KG1 (cell line): ENCODE data around the gene MEGF11.
A peak's percentile ranks its signal among the peaks of the same experiment; 100 is the strongest.

ENCODE experiments used
- DNase-seq: peaks from one replicate; lab custom pipeline; 2025; lab: John Stamatoyannopoulos, UW

MEGF11 gene

DNA sequence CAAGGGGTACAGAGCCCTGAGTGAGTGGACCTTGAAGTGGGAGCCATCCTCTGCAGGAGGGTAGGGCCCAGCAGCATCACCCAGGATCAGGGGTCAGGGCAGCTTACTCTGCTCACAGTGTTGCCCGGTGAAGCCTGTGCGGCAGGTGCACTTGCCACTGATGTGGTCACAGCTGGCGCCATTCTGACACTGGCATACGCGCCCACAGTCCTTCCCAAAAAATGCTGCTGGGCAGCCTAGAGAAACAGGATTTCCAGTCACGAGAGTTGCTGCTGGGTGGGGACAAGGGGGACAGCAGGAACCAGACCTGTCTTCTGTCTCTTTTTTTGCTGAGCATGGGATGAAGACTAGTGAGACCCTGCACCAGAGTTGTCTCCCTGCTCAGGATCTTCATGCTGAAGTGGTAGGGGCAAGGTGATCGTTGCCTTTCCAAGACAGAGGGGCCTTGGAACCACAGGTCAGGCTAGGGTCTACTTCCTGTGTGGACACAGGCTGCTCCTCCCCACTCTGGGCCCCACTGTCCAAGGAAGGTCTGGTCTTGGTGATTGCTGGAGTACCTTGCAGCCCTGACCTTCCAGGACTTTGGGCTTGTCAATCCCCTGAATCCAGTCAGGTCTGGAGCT lies 337.4 kb downstream of the MEGF11 start:
- DNase-seq: no peak

DNA sequence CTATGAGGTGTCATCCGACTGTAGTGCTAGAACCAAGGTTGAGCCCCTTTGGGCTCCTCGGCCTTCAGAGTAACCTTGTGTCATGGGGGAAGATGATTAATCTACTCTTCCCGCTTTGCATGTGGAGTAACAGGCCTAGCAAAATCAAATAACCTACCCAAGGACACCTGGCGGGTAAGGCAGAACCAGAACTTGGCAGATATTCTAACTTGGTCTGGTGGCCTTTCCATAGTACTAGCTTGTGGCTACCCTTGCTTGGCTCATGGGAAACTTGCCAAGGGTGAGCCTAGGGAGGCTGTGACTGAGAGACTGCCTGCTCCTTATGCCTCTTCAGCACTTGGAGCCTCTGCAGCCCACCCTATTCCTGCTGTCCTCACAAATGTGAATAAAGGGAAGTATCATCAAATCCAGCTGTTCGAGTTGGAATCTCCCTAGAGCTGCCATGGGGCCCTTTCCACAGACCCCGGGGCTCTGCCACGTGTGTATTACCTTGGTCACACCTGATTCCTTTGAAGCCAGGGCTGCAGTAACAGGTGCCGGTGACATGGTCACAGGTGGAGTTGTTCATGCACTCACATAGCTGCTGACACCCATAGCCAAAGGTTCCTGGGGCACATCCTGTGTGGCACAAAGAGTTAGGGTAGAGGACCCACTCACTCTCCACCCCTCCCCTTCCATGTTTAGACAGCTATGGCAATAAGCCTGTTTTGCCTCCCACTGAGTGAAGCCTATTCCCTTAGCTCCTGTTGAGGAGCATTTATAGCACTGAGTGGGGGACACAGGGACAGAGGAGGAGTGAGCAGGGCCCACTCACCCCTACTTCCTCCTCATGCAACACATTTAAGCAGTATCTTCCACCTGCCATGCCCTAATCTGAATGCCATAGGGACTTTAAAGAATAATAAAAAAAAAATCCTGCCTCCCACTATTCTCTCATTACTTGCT lies 338.3 kb downstream of the MEGF11 start:
- DNase-seq: no peak

DNA sequence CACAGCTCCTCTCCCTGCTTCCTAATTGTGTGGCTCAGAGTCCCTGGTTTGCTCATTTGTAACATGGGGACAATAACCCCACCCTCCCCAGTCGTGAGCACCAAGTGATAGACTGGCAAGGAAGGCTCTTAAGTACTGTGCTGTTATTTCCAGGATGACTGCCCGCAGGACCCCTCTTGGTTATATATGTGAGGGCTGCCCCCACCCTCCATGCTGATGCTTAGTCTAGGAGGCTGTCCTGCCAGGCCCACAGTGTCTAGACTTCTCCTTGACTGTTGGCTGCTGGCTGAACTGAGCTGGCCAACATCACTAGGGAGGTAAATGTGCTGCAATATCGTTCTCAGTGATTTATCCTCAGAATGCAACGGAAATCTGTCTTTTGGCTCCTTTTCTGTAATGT lies 339.2 kb downstream of the MEGF11 start:
- DNase-seq: no peak

DNA sequence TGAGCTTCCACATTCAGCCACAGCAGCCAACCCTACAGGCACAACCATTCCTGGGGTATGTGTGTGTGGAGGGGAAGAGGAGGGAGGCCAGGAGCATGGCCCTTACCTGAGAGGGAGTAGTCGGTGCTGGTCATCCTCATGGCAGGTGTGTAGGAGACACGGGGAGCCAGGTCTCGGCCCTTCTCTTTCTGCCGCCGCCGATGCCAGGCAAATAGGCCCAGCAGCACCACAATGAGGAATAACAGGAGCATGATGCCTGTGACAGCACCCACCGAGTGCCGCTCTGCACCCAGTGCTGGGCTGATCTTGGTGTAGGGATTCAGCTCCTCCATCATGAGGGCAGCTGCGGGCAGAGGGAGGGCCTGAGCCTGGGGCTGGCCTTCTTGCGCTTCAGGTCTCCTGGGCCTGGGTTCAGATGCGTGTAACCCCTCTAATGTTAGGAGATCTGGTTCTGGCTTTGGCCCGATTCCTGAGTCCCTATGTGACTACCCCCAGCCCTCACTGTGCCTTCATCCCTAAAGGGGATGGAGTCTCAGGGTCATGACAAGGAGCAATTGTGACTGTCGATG lies 339.8 kb downstream of the MEGF11 start:
- no peak for DNase-seq

DNA sequence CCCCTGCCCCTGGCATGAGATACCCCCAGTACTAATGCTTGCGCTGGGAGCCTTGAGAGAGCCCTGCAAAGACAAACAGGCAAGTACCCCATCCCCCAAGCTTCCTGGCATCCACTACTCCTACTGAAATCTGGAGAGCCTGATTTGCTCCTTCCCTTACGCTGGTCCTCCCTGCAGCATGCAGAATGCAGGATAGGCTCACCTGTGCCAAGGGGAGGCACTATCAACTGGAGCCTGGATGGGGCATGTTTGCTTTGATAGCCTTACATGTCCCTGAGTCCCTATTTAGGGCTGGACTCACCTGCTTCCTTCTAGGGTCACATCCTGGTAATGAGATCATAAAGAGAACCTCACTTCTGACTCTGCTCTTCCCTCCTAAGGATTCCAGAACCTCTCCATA lies 341.3 kb downstream of the MEGF11 start:
- DNase-seq: no peak

DNA sequence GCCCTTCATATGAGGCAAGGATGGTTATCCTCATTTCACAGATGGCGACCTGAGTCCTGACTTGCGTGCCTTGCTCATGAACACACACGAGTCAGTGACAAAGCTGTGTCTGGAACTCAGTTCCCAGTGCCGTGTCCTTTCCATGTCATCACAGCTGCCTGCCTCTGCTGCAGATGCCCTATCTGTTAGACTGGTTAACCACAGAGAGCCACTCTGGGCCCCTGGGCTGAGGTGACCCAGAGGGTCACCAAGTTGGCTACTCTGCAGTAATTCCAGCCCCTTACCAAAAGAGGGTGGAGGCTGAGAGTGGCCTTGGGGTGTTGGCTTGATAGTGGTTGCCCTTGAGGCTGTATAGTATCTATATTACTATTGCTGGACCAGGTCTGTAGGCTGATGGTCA lies 343.2 kb downstream of the MEGF11 start:
- DNase-seq: no peak

DNA sequence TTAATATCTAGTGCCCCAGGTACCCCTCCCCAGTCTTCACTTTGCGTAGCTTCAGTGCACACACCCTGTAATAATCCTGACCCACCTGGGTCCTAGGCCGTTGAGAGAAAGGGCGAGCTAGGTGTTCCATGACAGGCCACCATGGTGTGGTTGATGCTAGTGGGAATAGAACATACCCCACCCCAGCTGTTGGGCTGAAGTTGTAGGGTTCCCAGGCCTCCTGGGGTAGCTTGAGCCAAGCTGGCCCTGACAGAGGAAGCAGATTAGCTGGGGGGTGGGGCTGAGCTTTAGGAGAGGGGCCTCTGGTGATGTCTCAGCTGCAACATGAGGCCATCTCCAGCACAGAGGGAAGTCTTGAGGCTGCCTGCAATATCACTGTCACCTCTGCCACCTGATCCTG lies 343.7 kb downstream of the MEGF11 start:
- DNase-seq: no peak

DNA sequence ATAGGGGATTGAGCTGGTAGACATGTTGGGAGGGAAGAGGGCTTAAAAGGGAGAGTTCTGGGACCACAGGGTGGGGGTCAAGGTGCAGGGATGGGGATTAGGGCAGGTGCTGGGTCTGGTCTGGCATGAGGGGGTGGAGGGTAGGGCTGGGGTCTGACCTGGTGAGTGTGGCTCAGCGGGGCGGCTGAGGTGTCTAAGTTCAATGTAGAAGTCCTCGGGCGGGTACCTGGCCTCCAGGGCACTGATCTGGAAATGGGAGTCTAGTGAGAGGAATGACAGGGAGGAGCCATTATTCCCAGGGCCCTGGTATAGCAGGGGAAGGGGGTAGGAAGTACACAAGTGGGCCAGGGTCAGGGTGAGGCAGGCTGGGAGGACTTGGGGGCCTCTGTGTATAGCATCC lies 344.7 kb downstream of the MEGF11 start:
- DNase-seq: no peak

DNA sequence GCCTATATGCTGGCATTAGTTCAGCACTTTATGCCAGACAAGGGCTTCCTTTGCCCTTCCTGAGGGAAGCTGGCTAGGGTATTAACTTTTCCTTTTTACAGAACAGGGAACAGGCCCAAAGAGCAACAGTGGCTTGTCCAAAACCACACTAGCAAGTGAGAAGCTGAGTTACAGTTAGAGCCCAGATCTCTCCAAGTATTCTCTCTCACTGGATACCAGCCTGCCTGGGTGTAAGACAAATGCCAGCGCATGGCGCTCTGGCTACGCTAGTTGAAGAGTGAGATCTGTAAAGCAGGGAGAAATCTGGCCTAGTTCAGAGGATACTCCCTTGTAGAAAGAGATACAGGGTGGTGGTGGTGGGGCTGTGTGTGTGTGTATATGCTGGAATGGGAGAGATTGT lies 345.9 kb downstream of the MEGF11 start:
- DNase-seq: no peak

DNA sequence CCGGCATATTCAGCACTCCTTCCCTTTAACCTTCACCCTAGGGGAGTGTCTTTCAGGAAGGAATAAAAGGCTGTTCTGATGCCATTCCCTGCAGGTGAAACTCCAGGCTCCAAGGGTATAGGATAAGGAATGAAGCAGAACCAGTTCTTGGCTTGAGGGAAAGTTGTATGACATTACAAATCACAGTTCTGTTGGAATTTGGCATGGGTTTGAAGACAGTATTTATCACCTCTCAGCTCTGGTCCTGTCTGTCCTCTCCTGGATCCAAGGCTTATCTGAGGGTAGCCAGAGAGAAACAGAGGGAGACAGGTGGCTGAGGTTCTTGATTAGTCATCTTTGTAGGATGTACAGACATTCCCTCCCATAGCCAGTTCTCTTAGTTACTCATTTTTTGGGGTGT lies 347.2 kb downstream of the MEGF11 start:
- no peak for DNase-seq

DNA sequence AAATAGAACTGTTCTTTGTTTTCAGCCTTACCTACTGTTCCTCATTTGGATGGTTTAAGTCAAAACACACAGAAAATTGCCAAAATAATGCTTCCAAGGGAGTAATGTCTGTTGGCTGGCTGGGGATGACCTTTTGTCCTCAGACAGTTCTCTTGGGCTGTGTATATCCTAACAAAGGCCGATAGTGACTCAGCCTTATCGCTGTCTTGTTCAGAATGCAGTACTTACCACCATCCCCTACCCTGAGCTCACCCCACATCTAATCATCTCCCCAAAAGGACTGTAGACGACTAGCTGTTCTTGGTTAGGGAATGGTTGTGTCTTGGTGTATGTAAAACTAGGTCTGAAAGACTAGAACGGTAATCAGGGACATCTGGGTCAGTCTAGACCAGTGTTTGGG lies 349.2 kb downstream of the MEGF11 start:
- DNase-seq: no peak

DNA sequence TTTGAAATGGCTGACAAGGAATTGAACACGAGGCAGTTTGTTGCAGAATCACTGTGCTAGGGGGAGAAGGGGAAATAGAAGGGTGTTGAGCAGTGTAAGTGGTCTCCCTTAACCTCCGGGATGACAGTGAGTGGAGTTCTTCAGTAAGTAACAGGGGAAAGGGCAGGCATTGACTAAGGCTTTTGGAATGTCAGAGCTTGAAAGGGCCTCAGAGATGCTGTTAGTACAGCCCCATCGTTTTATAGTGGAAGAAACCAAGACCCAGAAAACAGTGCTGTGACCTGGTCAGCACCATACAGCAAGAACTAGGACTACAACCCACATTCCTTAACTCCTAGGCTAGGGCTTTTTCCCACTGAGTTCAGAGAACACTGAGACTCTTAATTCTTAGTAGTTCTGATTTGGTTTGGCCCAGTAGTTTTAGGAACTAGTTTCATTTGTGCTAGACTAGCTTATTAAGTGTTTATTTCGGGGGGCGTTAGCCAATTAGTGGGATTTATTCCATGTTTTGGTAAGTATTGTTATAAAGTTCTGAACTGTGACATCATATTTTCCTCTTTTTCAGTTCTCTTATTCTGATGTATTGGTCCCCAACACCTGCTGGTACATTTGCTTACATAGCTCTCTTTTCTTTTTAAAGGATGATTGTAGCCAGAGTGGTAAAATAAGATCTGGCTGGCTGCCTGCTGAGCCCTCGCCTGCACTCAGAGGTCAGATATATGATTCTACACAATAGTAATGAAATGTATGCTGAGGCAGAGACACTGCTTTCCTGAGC lies 350.1 kb downstream of the MEGF11 start:
- DNase-seq: no peak

DNA sequence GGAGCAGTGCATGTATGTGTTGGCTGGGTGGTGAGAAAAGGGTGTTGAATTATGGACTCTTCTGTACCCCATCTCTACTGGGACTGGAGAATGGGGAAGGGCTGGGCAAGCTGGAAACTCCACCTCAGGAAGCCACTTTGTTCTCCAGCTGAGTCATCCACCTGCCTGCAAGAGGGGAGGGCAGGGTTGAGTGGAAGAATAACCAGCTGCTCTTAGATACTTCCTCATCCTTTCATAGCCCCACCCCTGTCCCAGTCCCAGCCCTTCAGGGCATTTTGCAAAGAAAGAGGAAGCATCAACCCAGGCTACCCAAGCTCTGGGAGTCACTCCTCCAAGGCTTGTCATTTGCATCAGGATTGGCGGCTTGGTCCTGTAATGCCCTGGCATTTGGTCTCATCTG lies 351.2 kb downstream of the MEGF11 start:
- DNase-seq: peak; percentile 32

DNA sequence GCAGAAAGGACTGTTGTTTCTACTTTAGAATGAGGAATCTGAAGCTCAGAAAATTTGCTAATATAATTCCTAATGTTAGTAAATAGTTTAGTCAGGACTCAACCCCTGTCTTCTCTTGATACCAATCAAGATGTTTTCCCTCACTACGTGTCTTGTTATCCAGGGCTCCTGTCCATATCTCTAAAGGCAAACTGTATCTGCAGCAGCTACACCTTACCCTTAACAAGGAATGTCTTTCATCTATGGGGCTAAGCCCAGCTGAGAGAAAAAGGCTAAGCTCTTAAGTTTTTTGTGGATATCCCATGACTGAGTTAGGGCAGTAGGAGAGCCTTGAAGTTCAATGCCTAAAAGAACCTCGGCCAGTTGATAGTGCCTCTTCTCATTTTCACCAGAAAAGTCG lies 351.7 kb downstream of the MEGF11 start:
- DNase-seq: no peak

DNA sequence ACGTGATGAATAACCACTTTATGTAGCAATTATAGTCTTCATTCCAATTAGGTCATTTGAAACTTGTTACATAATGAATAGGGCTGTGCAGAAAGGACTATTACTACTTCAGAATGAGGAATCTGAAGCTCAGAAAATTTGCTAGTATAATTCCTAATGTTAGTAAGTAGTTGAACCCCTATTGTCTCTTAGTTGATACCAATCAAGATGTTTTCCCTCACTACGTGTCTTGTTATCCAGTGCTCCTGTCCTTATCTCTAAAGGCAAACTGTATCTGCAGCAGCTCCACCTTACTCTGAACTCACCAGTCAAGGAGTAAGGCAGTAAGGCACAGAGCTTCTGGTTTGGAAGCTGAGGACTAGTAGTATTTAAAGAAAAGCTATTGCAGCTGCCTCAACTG lies 352.2 kb downstream of the MEGF11 start:
- no peak for DNase-seq

DNA sequence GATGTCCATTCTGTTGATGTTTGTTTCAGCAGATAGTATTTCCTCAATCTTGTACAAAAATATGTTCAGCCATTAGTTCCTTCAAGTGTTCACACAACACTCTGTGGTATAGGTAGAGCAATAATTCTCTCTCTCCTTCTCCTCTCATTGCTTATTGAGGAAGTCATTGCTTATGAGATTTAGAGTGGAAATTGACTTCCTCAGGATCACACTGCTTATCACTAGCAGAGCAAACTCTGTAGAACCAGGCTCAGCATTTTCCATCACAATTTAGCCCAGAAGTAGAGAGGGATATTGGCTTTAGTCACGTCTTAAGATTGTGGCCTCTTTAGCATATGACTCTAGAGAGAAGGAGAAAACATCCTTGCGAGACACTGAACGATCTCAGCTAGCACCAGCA lies 353.1 kb downstream of the MEGF11 start:
- no peak for DNase-seq

DNA sequence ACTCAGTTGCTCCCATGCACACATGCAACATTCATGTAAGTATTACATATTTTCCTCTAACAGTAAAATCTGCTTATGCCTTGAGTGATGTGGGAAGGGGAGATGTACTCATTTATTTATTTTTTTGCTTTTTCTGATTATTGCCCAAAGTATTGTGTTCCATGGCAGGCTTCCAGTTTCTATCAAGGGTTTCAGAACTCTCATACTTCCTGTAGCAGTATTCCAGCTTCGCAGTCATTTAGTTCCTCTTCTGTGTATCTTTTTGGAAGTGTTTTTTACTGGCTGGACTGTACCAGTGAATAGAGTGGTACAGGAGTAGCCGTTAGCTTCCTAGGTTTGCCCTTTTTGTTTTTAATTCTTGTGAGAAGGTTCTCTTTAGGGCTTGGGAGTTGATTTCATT lies 357.3 kb downstream of the MEGF11 start:
- DNase-seq: no peak

DNA sequence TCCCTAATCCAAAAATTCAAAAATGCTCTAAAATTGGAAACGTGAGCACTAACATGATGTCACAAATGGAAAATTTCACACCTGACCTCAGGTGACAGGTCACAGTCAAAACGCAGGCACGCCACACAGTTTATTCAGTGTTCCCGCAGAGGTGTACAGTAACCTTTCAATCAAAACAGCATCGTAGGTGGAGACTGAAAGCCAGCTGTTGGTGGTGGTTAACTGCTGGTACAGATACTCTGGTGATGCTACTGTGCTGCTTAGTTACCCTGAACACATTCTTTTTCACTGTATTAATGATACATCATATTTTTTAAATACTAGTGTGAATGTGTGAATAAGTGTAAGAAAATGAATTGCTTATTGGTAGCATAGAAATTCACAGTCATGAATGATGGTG lies 360.5 kb downstream of the MEGF11 start:
- no peak for DNase-seq

DNA sequence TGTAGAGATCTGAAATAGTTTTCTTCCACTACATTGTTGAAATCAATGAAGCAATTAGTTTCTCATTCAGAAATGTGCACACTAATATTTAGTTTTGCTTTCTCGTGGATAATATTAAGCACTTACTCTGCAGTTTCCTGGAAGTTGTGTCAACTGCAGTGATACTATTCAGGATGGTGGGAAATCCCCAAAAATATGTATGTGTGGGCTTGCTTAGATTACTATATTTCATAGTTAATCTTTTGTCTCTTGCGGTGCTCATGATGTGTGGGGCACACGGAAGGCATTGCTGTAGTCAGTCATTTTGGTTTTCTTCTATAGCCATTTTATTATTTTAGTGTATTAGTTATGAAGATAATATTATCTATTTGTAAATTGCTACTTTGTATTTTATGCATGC lies 364.6 kb downstream of the MEGF11 start:
- no peak for DNase-seq

DNA sequence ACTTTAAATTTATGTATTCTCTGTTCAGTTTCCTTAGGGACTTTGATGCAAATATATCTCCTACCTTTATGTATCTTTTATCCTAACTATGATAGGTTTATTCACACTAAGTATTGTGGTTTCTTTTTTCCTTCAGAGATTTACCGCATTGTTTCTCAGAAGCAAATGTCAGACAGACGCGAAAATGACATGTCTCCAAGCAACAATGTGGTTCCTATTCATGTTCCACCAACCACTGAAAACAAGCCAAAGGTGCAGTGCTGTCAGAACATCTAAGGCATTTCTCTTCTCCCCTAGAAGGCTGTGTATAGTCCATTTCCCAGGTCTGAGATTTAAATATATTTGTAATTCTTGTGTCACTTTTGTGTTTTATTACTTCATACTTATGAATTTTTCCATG lies 366.0 kb downstream of the MEGF11 start:
- DNase-seq: no peak

DNA sequence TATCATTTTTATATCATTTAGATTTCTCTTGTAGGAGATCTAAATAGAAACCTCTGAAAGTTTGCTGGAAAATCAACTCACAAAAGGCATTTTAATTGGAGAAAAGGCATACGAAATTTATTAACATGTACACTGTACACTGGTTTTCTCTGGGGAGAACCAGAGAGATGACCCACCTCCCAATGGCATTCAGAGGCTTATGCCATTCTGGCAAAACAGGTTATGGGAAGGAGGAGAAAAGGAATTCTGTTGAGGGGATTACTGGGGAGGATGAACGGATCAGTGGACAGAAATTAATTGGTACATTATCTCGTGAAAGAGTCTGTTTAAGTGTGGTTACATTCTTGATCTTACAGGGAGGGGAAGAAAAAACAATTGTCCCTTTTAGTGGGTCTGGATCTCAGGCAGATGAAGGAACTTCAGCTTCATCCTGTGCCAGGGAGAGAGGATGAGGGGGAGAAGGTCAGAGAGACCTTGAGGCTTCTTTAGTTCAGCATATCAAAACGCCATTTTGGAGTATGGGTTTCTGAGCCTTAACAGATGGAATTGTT lies 367.8 kb downstream of the MEGF11 start:
- no peak for DNase-seq

DNA sequence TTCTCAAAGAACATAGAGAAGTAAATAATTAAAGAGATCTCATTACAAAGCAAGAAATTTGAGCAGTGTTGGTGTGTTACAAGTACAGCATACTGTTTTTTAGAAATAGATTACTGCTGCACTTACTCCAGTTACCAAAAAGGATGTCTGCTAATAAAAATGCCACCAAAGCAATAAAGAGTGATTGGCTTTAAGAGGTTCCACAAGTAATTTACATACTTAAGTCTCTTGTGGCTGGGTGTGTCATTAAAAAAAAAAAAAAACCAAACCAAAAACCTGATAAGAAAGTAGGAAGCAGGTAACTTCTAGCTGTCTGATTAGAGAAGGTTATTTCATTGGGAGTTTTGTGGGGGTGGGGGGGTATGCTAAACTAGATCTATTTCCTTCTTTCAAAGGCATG lies 369.0 kb downstream of the MEGF11 start:
- DNase-seq: no peak
